GM19468 (cell line): ENCODE data around the gene DNAJC4.
A peak's percentile ranks its signal among the peaks of the same experiment; 100 is the strongest.

Experiments used
- ATAC-seq: cut with Tn5 transposase; IDR thresholded peaks from one replicate; pipeline ENCODE4 v1.9.1; 2021; ENCODE audit warnings: mild to moderate bottlenecking, moderate library complexity, moderate number of reproducible peaks; ENCODE audit not compliant: unreplicated experiment; ENCODE audit errors: extremely low read depth

DNAJC4 gene

DNA sequence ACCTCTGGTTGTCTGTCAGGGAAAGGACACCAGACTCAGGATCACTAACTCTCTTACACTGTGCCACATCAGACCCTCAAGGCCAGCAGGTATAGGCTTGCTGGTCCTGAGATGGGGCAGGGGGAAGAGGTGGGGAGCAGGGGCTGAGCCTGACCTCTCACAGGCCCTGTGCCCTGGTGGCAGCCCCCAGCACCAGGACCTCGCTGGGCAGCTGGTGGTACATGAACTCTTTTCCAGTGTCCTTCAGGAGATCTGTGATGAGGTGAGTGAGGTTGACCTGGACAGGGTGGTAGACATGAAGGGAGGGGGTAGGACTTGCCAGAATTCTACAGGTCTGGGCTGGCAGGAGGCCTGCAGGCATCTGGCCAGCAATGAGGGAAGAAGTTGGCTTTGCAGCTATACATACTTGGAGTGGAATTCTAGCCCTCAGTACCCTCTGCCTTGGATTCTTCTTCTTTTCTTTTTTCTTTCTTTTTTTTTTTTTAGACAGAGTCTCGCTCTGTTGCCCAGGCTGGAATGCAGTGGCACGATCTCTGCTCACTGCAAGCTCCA is 2.9 kb upstream of the DNAJC4 start:
- no peak for ATAC-seq

- ATAC-seq = no peak
Observed at GRCh38 chr11:64229090-64229743, 1.1 kb upstream of the DNAJC4 start.

DNA sequence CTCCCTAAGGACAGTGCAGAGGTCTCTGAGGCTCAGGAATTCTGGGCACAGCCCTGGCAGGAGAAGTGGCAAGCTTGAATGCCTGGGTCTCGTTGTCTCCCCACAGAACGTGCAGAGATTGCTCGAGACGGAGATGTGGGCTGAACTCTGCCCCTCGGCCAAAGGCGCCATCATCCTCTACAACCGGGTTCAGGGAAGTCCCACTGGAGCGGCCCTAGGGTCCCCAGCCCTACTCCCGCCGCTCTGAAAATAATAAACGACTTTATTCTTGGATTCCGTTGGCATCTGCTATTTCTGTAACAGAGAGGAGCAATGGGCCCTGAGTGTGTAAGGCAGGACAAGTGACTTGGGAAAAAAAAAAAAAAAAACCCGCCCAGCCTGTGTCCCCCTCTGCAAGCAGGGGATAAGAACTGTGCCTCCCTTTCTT is 591 bp upstream of the DNAJC4 start:
- no peak for ATAC-seq

GRCh38 chr11:64230985-64231365 is 627 bp downstream of the DNAJC4 start:
- ATAC-seq = no peak

- no peak for ATAC-seq
Observed at GRCh38 chr11:64231546-64231945, 1.2 kb downstream of the DNAJC4 start.

DNA sequence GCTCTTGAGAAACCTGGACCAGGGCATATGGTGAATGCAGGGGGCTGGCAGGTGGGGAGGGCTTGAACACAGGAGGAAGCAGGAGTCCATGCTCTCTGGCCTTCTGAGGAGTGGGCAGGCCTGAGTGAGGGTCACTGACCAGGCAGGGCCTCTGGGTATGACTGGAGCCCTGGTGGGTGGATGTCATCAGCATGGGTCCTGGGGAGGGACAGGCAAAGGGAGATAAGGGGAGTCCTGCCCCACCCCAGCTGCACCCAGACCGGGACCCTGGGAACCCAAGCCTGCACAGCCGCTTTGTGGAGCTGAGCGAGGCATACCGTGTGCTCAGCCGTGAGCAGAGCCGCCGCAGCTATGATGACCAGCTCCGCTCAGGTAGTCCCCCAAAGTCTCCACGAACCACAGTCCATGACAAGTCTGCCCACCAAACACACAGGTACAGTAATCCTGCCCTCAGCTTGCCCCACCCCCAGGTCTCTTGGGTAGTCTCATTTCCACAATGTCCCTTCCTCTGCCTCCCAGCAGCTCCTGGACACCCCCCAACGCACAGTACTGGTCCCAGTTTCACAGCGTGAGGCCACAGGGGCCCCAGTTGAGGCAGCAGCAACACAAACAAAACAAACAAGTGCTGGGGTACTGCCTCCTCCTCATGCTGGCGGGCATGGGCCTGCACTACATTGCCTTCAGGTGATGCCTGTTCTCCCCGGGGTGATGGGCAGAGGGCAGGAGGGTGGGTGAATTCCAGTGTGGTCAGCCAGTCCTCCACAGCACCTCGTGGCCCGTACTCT is 2.0 kb downstream of the DNAJC4 start:
- no peak for ATAC-seq

- no peak for ATAC-seq
Observed at GRCh38 chr11:64232967-64233315, 2.6 kb downstream of the DNAJC4 start.

GRCh38 chr11:64233913-64234586 is 3.7 kb downstream of the DNAJC4 start, which contains the start of gene VEGFB:
Gene VEGFB, plus strand, starts transcription at chr11:64234584. Its CDS starts 250 bp downstream, at chr11:64234834.
- ATAC-seq = no peak

GRCh38 chr11:64234647-64235379 is 4.5 kb downstream of the DNAJC4 start:
- ATAC-seq = no peak

DNA sequence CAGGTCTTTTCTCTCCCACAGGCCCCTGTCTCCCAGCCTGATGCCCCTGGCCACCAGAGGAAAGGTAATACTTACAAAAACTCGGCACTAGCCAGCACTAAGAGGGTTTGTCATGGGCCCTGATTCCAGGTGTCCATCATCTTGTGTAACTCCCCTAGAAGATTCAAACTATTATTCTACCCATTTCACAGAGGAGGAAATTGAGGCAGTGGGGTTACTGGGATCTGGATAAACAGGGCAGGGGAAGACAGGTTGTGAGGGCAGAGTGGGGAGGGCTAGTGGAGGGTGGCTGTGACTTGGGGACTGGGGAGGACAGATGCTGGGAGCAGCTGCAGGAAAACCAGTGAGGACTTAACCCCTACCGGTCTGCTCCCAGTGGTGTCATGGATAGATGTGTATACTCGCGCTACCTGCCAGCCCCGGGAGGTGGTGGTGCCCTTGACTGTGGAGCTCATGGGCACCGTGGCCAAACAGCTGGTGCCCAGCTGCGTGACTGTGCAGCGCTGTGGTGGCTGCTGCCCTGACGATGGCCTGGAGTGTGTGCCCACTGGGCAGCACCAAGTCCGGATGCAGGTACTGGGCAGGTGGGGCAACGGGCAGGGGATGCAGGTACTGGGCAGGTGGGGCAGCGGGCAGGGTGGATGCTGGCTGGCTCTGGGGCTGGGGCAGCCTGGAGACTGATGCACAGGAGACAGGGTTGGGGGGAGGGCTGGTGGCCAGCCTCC is 5.3 kb downstream of the DNAJC4 start:
- ATAC-seq = no peak

DNA sequence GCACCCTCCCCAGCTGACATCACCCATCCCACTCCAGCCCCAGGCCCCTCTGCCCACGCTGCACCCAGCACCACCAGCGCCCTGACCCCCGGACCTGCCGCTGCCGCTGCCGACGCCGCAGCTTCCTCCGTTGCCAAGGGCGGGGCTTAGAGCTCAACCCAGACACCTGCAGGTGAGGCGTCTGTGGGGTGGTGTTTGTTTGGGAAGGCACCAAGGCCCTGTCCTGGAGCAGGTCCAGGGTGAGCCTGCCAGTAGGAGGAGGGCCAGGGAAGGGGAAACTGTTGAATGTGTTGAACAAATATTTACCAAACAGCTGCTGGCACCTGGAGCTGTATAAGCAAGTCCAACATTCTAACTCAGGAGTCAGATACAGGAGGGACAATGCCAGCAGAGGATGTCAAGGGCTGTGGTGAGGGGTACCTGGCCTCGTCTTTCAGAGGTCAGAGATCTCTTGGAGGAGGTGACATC is 7.2 kb downstream of the DNAJC4 start:
- ATAC-seq = no peak

DNA sequence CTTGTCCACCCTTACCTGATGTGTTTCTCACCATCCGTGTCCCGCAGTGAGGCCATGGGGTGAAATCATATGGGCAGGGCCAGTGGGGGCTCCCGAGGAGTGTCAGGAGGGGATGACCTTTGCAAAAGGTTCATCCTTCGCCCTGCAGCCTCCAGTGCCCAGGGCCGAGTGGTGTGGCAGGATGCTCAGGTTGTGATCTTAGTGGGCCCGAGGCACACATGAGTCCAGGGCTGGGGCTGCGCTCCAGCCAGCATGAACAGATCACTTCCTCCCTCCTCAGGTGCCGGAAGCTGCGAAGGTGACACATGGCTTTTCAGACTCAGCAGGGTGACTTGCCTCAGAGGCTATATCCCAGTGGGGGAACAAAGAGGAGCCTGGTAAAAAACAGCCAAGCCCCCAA is 7.7 kb downstream of the DNAJC4 start:
- ATAC-seq = no peak

- ATAC-seq = no peak
Observed at GRCh38 chr11:64238999-64239398, 8.7 kb downstream of the DNAJC4 start.

GRCh38 chr11:64239662-64240434 is 9.5 kb downstream of the DNAJC4 start:
- ATAC-seq = no peak

GRCh38 chr11:64240435-64241240 is 10.3 kb downstream of the DNAJC4 start, which contains the start of gene FKBP2:
Gene FKBP2, plus strand, starts transcription at chr11:64241095. Its CDS starts 1,293 bp downstream, at chr11:64242388.
- peak; percentile 54 for ATAC-seq

DNA sequence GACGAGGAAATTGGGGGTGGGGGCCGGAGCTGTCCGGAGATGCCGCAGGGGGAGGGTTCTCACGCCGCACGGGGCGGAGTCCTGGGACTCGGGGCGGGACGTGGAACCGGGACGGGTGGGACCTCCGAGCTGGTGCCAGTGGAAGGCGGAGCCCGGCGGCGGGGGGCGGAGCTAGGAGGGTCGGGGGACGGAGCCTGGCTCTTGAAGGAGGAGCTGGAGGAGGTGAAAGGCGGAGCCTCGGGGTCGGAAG is 10.8 kb downstream of the DNAJC4 start:
- ATAC-seq = no peak

GRCh38 chr11:64241491-64242374 is 11.4 kb downstream of the DNAJC4 start:
- ATAC-seq = peak; percentile 44
